Endothelial cell of umbilical vein (primary cell): Measurements from ENCODE around the gene MCIDAS. TPM values are rescaled to one million over a fixed set of nuclear protein-coding genes. Genes with fewer than 3 reads are reported as not detected.

Experiments used
- BruUV-seq: library from RNA; stranded (reverse); fragments of 400-500 nt; replicated peaks from 2 replicates; lab custom pipeline; 2021; lab: Mats Ljungman, UMichigan
- CTCF ChIA-PET: fragments of 300-600, 350-600 bp; sonication (Branson Sonifier 250); formaldehyde crosslinking; loops from one replicate; lab custom pipeline; 2021; ENCODE audit warnings: antibody characterized with exemption, inconsistent platforms; lab: Charles Lee
- POLR2A ChIA-PET: fragments of 300-600, 350-600 bp; sonication (Branson Sonifier 250); formaldehyde crosslinking; loops from one replicate; lab custom pipeline; 2021; ENCODE audit warnings: antibody characterized with exemption, inconsistent platforms; lab: Charles Lee
- DNase-seq: peaks from one replicate; pipeline ENCODE4 v3.0.0-alpha.2; 2011; ENCODE audit warnings: low read depth, low spot score
- FAIRE-seq: peaks from 2 replicates; lab custom pipeline; 2011; peaks lifted over from hg19 to GRCh38; lab: Jason Lieb, UNC
- H2AFZ ChIP-seq: 2 replicates; pipeline ENCODE4 v1.6.0; 2012; ENCODE audit warnings: low read depth, low read length, control low read depth, inconsistent platforms
- H3K27ac ChIP-seq: 2 replicates; pipeline ENCODE4 v1.5.1; 2011; ENCODE audit warnings: low read depth, mild to moderate bottlenecking, control low read depth, low read length, moderate library complexity; ENCODE audit not compliant: insufficient read depth
- H3K27me3 ChIP-seq, 2 experiments: 2 replicates each; pipeline versions ENCODE4 v1.6.0 to v1.6.1; 2011; ENCODE audit warnings: low read length in 2 of 2, mixed read lengths in 1 of 2; ENCODE audit not compliant: control insufficient read depth in 2 of 2, insufficient read depth in 2 of 2
- H3K36me3 ChIP-seq, 2 experiments: 2 replicates in 1 of 2; 3 replicates in 1 of 2; pipeline ENCODE4 v1.5.1; 2011; ENCODE audit warnings: low read length in 2 of 2, mild to moderate bottlenecking in 1 of 2, moderate library complexity in 1 of 2; ENCODE audit not compliant: control insufficient read depth in 2 of 2, insufficient read depth in 2 of 2; ENCODE audit errors: extremely low read depth in 1 of 2
- H3K4me1 ChIP-seq: 3 replicates; pipeline ENCODE4 v1.5.1; 2011; ENCODE audit warnings: mild to moderate bottlenecking, low read length; ENCODE audit not compliant: control insufficient read depth, insufficient read depth; ENCODE audit errors: extremely low read depth
- H3K4me2 ChIP-seq: 2 replicates; pipeline ENCODE4 v1.6.1; 2011; ENCODE audit warnings: low read length, control low read depth, mixed read lengths; ENCODE audit not compliant: insufficient read depth
- H3K4me3 ChIP-seq, 3 experiments: fragments of 200-600 bp in 1 of 3; sonication (generic), shearing (Covaris generic) in 1 of 3; replicated peaks in 1 of 3; 2 replicates each; pipeline ENCODE4 v1.5.1; 2011 to 2016; ENCODE audit warnings: control low read depth in 3 of 3, low read length in 3 of 3, mild to moderate bottlenecking in 2 of 3, inconsistent platforms in 1 of 3, low read depth in 1 of 3, moderate library complexity in 1 of 3; ENCODE audit not compliant: insufficient read depth in 1 of 3
- H3K79me2 ChIP-seq: 2 replicates; pipeline ENCODE4 v1.6.0; 2012; ENCODE audit warnings: low read length, inconsistent platforms; ENCODE audit not compliant: control insufficient read depth, insufficient read depth
- H3K9ac ChIP-seq: replicated peaks from 2 replicates; pipeline ENCODE3; 2011; ENCODE audit warnings: low read length, control low read depth; ENCODE audit not compliant: insufficient read depth; ENCODE audit errors: extremely low read depth
- H3K9me1 ChIP-seq: replicated peaks from 3 replicates; pipeline ENCODE4 v1.6.0; 2011; ENCODE audit warnings: mild to moderate bottlenecking, low read length; ENCODE audit not compliant: control insufficient read depth, insufficient read depth; ENCODE audit errors: extremely low read depth
- H3K9me3 ChIP-seq: replicated peaks from 2 replicates; pipeline ENCODE4 v1.5.1; 2012; ENCODE audit warnings: low read length, inconsistent platforms; ENCODE audit not compliant: control insufficient read depth, insufficient read depth
- H4K20me1 ChIP-seq: replicated peaks from 2 replicates; pipeline ENCODE3; 2011; ENCODE audit warnings: mild to moderate bottlenecking, low read length; ENCODE audit not compliant: control insufficient read depth, insufficient read depth; ENCODE audit errors: extremely low read depth
- FOS ChIP-seq: IDR thresholded peaks from 2 replicates; pipeline ENCODE4 v1.6.1; 2011; ENCODE audit warnings: mild to moderate bottlenecking, low read length, moderate library complexity, borderline replicate concordance; ENCODE audit not compliant: insufficient read depth
- POLR2A ChIP-seq: IDR thresholded peaks from 2 replicates; pipeline ENCODE4 v1.6.1; 2012; ENCODE audit warnings: low read depth, mild to moderate bottlenecking, control low read depth, low read length
- POLR2AphosphoS5 ChIP-seq: IDR thresholded peaks from 2 replicates; pipeline ENCODE4 v1.6.1; 2012; ENCODE audit warnings: low read depth, mild to moderate bottlenecking, control low read depth, low read length, moderate library complexity; ENCODE audit not compliant: insufficient read depth
- dilution Hi-C: fragments of 300-500 bp; cut with MboI; formaldehyde crosslinking; loops from one replicate; pipeline ENCODE4 v1.15.0; 2019; ENCODE audit warnings: low sequenced_read_pairs; ENCODE audit not compliant: extremely low pct_ligation_motif_present
- intact Hi-C: fragments of 100-400 bp; cut with micrococcal nuclease; formaldehyde crosslinking; loops from one replicate; pipeline ENCODE4 v1.10.0; 2022
- polyA plus RNA-seq, 4 experiments: library from polyadenylated mRNA; depleted of rRNA in 3 of 4; stranded (reverse) in 3 of 4; unstranded in 1 of 4; fragments of >200 nt; gene quantifications; 2 replicates each; pipeline versions ENCODE4 v1.2.1 to v1.2.3, GENCODE V29; 2011 to 2012; ENCODE audit warnings: missing spikeins in 1 of 4
- total RNA-seq: library from RNA; stranded (reverse); gene quantifications from 2 replicates; pipeline ENCODE4 v1.2.3, GENCODE V29; 2021
- TF ChIP-seq, protein P1 (sequence below), 2 donors: IDR thresholded peaks; 1 replicate in 1 of 2; 2 replicates in 1 of 2; pipeline ENCODE4 v1.5.1; 2011; ENCODE audit warnings: low read length in 2 of 2, mild to moderate bottlenecking in 2 of 2, moderate library complexity in 2 of 2, control low read depth in 1 of 2, inconsistent platforms in 1 of 2, low read depth in 1 of 2; ENCODE audit not compliant: insufficient read depth in 1 of 2; ENCODE audit errors: extremely low read depth in 1 of 2

The MCIDAS gene
- total and polyA plus RNA-seq, 2 donors (not counting 3 experiments of a cell fraction or from before 2014, with no cell fraction given): not detected

DNA sequence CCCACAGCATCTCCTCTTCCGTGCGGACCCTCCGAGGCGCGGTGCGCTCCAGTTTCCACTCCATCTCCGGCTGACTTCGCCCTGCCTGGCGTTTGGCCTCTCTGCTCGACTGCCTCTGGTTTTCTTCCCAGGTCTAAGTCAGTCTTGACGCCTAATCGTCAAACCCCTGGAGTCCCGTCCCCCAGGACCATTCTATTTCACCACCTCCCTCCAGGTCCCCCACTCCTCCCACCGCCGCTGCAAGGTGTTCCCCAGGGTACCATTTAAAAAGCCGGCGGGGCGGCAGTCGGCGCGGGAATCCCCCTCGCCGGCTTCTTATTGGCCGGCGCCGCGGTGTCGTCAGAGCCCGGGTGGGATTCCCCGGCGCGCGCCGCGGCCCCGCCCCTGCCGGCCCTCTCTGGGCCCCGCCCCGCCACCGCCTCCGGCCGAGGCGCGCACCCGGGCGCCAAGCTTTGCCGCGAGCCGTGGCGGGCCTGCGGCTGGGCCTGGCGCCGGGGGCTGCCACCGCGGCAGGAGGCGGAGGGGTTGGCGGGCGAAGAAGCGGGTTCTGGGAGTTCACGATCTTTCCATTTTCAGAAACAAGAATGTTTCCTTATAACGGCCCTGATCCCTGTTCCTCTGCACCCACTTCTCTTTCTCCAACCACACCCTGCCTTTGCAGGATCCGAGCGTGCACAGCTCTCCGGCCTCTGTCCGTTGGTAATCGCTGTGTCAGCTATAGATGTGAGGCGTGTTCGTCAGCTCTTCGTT lies 54.0 kb downstream of the MCIDAS start, which contains the start of gene CDC20B:
TSS of gene CDC20B (minus strand) at position 241 of the 750 bp plus-strand sequence. CDS start at position 64, 177 bp downstream.
- TF ChIP-seq POLR2AphosphoS5: peak; percentile 12
- TF ChIP-seq FOS: no peak
- Histone ChIP-seq H3K4me1 (peaks cover 21% of the 10 kb centered on the region), H4K20me1 (no peaks in the 10 kb centered on the region), H3K27me3 (peaks cover 37 to 46% of the 10 kb centered on the region in 2 experiments), H3K9me1 (no peaks in the 10 kb centered on the region), H3K36me3 (no peaks in the 10 kb centered on the region), H3K9ac (no peak within 1 kb of the TSS), H3K4me2 (peak within 1 kb of the TSS; percentile 87), H2AFZ (peak within 1 kb of the TSS; percentile 75), H3K4me3 (peak within 1 kb of the TSS; percentile 14 to 64 (median 46)), H3K9me3 (no peaks in the 10 kb centered on the region), H3K79me2 (no peaks in the 10 kb centered on the region), H3K27ac (no peak within 1 kb of the TSS)
- DNase-seq (peak; percentile 74), FAIRE-seq (no peak)
- no TSS peak for BruUV-seq
- intact Hi-C loops: loop anchor here (1.0 to 5.0 kb wide), 5 partner anchors 60 to 749 kb away; partner anchors contain the start of genes CCNO, DHX29 and MTREX
- ChIA-PET CTCF (interaction anchor here (0.6 to 1.8 kb wide), 20 partner anchors 9 to 765 kb away, joined by 3 to 12 read pairs (median 3); partner anchors contain the start of genes CCNO, DHX29 and GPX8), POLR2A (no interaction called here)
- dilution Hi-C loops: no loop called here

DNA sequence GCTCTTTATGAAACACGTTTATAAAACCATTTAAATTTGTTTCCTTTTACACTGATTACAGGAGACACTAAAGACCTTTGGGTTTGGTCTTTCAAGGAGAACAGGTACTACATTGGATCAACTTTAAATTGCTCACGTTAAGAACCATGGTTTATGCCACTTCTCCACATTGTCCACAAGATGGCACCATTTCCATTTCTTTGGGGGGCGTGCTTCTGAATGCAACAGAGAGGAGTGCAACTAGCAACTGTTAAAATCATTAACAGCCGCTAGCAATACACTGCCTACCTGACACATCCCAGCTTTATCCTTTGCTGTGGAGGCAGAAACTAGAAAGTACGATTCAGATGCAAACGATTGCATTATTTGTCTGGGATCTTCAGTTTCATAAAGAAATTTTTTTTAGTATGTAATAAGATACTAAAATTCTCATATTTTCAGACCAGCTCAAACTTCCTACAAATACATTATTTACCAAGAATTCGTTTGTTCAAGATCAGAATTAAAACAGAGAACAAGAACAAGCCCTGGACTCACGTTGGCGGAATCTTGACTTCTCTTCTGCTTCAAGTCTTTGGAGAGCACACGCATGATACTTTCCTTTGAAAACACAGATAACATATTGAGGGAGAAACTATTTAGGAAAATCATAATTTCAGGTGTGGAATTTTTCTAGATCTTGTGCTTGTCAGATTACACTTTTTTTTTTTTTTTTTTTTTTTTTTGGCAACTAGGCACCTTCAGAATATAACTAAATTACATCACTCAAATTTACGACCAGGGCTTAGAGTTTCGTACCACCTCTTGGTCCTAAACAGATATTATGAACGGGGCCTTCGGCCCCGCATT lies 54.8 kb downstream of the MCIDAS start:
- Histone ChIP-seq H3K27ac (no peak overlapping the region), H3K4me3 (peak overlapping the region in 2 of 3 experiments; percentile 28 to 46), H3K4me1 (peaks cover 21% of the 10 kb centered on the region), H4K20me1 (no peaks in the 10 kb centered on the region), H3K79me2 (no peaks in the 10 kb centered on the region), H3K36me3 (no peaks in the 10 kb centered on the region), H3K9ac (no peak overlapping the region), H2AFZ (peak overlapping the region; percentile 27), H3K9me1 (no peaks in the 10 kb centered on the region), H3K4me2 (peak overlapping the region; percentile 85), H3K9me3 (no peaks in the 10 kb centered on the region), H3K27me3 (peaks cover 31 to 39% of the 10 kb centered on the region in 2 experiments)
- no TSS peak for BruUV-seq
- intact Hi-C loops: loop anchor here (2.0 to 5.0 kb wide), 4 partner anchors 61 to 750 kb away; partner anchors contain the start of genes CCNO, DHX29 and MTREX
- DNase-seq: peak; percentile 79
- CTCF ChIA-PET: interaction anchor here (0.6 to 1.8 kb wide), 21 partner anchors 10 to 766 kb away, joined by 3 to 12 read pairs (median 3); partner anchors contain the start of genes DHX29 and GPX8
- peak; percentile 74 for FAIRE-seq
- TF ChIP-seq, protein P1, sequence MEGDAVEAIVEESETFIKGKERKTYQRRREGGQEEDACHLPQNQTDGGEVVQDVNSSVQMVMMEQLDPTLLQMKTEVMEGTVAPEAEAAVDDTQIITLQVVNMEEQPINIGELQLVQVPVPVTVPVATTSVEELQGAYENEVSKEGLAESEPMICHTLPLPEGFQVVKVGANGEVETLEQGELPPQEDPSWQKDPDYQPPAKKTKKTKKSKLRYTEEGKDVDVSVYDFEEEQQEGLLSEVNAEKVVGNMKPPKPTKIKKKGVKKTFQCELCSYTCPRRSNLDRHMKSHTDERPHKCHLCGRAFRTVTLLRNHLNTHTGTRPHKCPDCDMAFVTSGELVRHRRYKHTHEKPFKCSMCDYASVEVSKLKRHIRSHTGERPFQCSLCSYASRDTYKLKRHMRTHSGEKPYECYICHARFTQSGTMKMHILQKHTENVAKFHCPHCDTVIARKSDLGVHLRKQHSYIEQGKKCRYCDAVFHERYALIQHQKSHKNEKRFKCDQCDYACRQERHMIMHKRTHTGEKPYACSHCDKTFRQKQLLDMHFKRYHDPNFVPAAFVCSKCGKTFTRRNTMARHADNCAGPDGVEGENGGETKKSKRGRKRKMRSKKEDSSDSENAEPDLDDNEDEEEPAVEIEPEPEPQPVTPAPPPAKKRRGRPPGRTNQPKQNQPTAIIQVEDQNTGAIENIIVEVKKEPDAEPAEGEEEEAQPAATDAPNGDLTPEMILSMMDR (IDR thresholded peaks at IDR 0.05; ENCODE audit: extremely low read depth in 1 of 2, insufficient read depth in 1 of 2, low read depth in 1 of 2, low read length in 2 of 2): peak; percentile 60 to 70
- no peak for TF ChIP-seq POLR2A
- TF ChIP-seq POLR2AphosphoS5: no peak
- POLR2A ChIA-PET: no interaction called here
- dilution Hi-C loops: no loop called here
